H9 (cell line): ENCODE results near the gene FCAMR. TPM values are rescaled to one million over a fixed set of nuclear protein-coding genes. Genes with fewer than 3 reads are reported as not detected.

Experiments used
- DNase-seq: peaks from one replicate; pipeline ENCODE4 v3.0.0-alpha.2; 2017
- H2AFZ ChIP-seq: one replicate; pipeline ENCODE4 v1.6.1; 2013; ENCODE audit warnings: mild to moderate bottlenecking, low read length, control low read depth, moderate library complexity
- H2AK5ac ChIP-seq: 2 replicates; pipeline ENCODE4 v1.6.1; 2013; ENCODE audit warnings: low read length, control low read depth, mixed read lengths; ENCODE audit not compliant: insufficient read length
- H2BK120ac ChIP-seq: one replicate; pipeline ENCODE4 v1.6.1; 2013; ENCODE audit warnings: low read depth, mild to moderate bottlenecking, low read length, control low read depth, inconsistent platforms; ENCODE audit not compliant: poor library complexity, severe bottlenecking
- H2BK12ac ChIP-seq: 2 replicates; pipeline ENCODE4 v1.6.1; 2013; ENCODE audit warnings: low read length, control low read depth, mixed read lengths, low read depth; ENCODE audit not compliant: insufficient read length
- H2BK15ac ChIP-seq: 2 replicates; pipeline ENCODE4 v1.6.1; 2013; ENCODE audit warnings: low read depth, low read length, control low read depth
- H2BK20ac ChIP-seq: one replicate; pipeline ENCODE4 v1.6.1; 2013; ENCODE audit warnings: low read depth, mild to moderate bottlenecking, low read length, control low read depth, inconsistent platforms; ENCODE audit not compliant: poor library complexity, severe bottlenecking
- H2BK5ac ChIP-seq: 2 replicates; pipeline ENCODE4 v1.6.1; 2013; ENCODE audit warnings: low read length, control low read depth, mixed read lengths; ENCODE audit not compliant: insufficient read length
- H3K14ac ChIP-seq: 2 replicates; pipeline ENCODE4 v1.6.1; 2013; ENCODE audit warnings: low read length, control low read depth; ENCODE audit not compliant: insufficient read depth
- H3K18ac ChIP-seq: 2 replicates; pipeline ENCODE4 v1.6.1; 2013; ENCODE audit warnings: low read depth, mild to moderate bottlenecking, mixed read lengths, low read length, control low read depth; ENCODE audit not compliant: insufficient read length
- H3K23ac ChIP-seq: 2 replicates; pipeline ENCODE4 v1.6.1; 2013; ENCODE audit warnings: low read length, control low read depth, mixed read lengths, low read depth; ENCODE audit not compliant: insufficient read length
- H3K23me2 ChIP-seq: 2 replicates; pipeline ENCODE4 v1.6.1; 2013; ENCODE audit warnings: low read depth, mild to moderate bottlenecking, mixed read lengths, low read length, control low read depth; ENCODE audit not compliant: insufficient read length, poor library complexity, severe bottlenecking
- H3K27ac ChIP-seq: 2 replicates; pipeline ENCODE4 v1.5.1; 2013; ENCODE audit warnings: low read length, control low read depth, mixed read lengths, low read depth; ENCODE audit not compliant: insufficient read length
- H3K27me3 ChIP-seq: 2 replicates; pipeline ENCODE4 v1.6.1; 2013; ENCODE audit warnings: low read length, control low read depth, inconsistent platforms; ENCODE audit not compliant: insufficient read depth
- H3K4ac ChIP-seq: 2 replicates; pipeline ENCODE4 v1.6.1; 2013; ENCODE audit warnings: low read depth, mild to moderate bottlenecking, control low read depth, inconsistent platforms, low read length, moderate library complexity
- H3K4me1 ChIP-seq: 2 replicates; pipeline ENCODE4 v1.6.1; 2013; ENCODE audit warnings: low read length, control low read depth, inconsistent platforms; ENCODE audit not compliant: insufficient read depth
- H3K4me2 ChIP-seq: 2 replicates; pipeline ENCODE4 v1.6.1; 2013; ENCODE audit warnings: low read length, control low read depth, mixed read lengths; ENCODE audit not compliant: insufficient read length, insufficient read depth
- H3K56ac ChIP-seq: 2 replicates; pipeline ENCODE4 v1.6.1; 2013; ENCODE audit warnings: low read depth, mild to moderate bottlenecking, mixed read lengths, low read length, control low read depth; ENCODE audit not compliant: insufficient read length
- H3K79me1 ChIP-seq: 2 replicates; pipeline ENCODE4 v1.6.1; 2013; ENCODE audit warnings: low read depth, mild to moderate bottlenecking, moderate library complexity, low read length, control low read depth, inconsistent platforms; ENCODE audit not compliant: insufficient read depth, poor library complexity, severe bottlenecking
- H3K79me2 ChIP-seq: 2 replicates; pipeline ENCODE4 v1.6.1; 2013; ENCODE audit warnings: low read length, control low read depth, inconsistent platforms; ENCODE audit not compliant: insufficient read depth
- H3K9ac ChIP-seq: 2 replicates; pipeline ENCODE4 v1.6.1; 2013; ENCODE audit warnings: low read length, control low read depth, mixed read lengths; ENCODE audit not compliant: insufficient read length; ENCODE audit errors: extremely low read depth
- H3K9me3 ChIP-seq: one replicate; pipeline ENCODE4 v1.6.1; 2013; ENCODE audit warnings: low read depth, low read length, inconsistent platforms; ENCODE audit not compliant: control insufficient read depth
- H3T11ph ChIP-seq: one replicate; pipeline ENCODE4 v1.6.1; 2013; ENCODE audit warnings: mild to moderate bottlenecking, low read length, control low read depth, inconsistent platforms
- H4K20me1 ChIP-seq: one replicate; pipeline ENCODE4 v1.6.1; 2013; ENCODE audit not compliant: control insufficient read depth, insufficient read length, insufficient read depth
- H4K5ac ChIP-seq: 2 replicates; pipeline ENCODE4 v1.6.1; 2013; ENCODE audit warnings: low read depth, mild to moderate bottlenecking, mixed read lengths, low read length, control low read depth; ENCODE audit not compliant: insufficient read length
- H4K8ac ChIP-seq: replicated peaks from 2 replicates; pipeline ENCODE4 v1.6.1; 2013; ENCODE audit warnings: low read length, control low read depth, mixed read lengths, low read depth; ENCODE audit not compliant: insufficient read length
- H4K91ac ChIP-seq: 2 replicates; pipeline ENCODE4 v1.6.1; 2013; ENCODE audit warnings: low read depth, mild to moderate bottlenecking, moderate library complexity, mixed read lengths, low read length, control low read depth; ENCODE audit not compliant: insufficient read length
- H3K27ac Mint-ChIP-seq, 3 experiments: 2 replicates in 2 of 3; 3 replicates in 1 of 3; pipeline ENCODE4 v1.8.0; 2020 to 2021; ENCODE audit warnings: mixed read lengths in 3 of 3, mild to moderate bottlenecking in 1 of 3, moderate library complexity in 1 of 3
- H3K27me3 Mint-ChIP-seq: 2 replicates; pipeline ENCODE4 v1.8.0; 2021; ENCODE audit warnings: low read depth, mild to moderate bottlenecking, moderate library complexity, mixed read lengths
- H3K36me3 Mint-ChIP-seq, 3 experiments: 2 replicates in 2 of 3; 3 replicates in 1 of 3; pipeline ENCODE4 v1.8.0; 2020 to 2021; ENCODE audit warnings: low read depth in 3 of 3, mixed read lengths in 3 of 3; ENCODE audit not compliant: insufficient read depth in 1 of 3
- H3K4me1 Mint-ChIP-seq, 2 experiments: 2 replicates each; pipeline ENCODE4 v1.8.0; 2020; ENCODE audit warnings: mixed read lengths in 2 of 2
- H3K4me3 Mint-ChIP-seq, 2 experiments: 2 replicates in 1 of 2; 3 replicates in 1 of 2; pipeline ENCODE4 v1.8.0; 2020 to 2021; ENCODE audit warnings: mild to moderate bottlenecking in 2 of 2, mixed read lengths in 2 of 2, moderate library complexity in 1 of 2
- H3K9me3 Mint-ChIP-seq, 2 experiments: 2 replicates in 1 of 2; 3 replicates in 1 of 2; pipeline ENCODE4 v1.8.0; 2020; ENCODE audit warnings: mild to moderate bottlenecking in 2 of 2, mixed read lengths in 2 of 2, moderate library complexity in 1 of 2
- WGBS: extraction: QIAGEN DNeasy Blood & Tissue Kit; methylation state at CpG from one replicate; pipeline ENCODE4 v1.1.7; 2013; ENCODE audit warnings: missing lambda C conversion rate, low lambda C conversion rate, mixed read lengths; ENCODE audit not compliant: insufficient read length; ENCODE audit errors: extremely low coverage; 5-methylcytosine and 5-hydroxymethylcytosine counted together
- total RNA-seq: library from RNA; stranded (reverse); gene quantifications from 2 replicates; pipeline ENCODE4 v1.2.1, GENCODE V29; 2021
- TF ChIP-seq, protein P1 (sequence below): fragments of 200-600 bp; sonication (generic); conservative IDR thresholded peaks from 3 replicates; pipeline ENCODE4 v1.8.0; 2021; ENCODE audit warnings: antibody characterized with exemption, mild to moderate bottlenecking

FCAMR gene
- total RNA-seq, 1 experiment from 2014 or later = not detected

DNA sequence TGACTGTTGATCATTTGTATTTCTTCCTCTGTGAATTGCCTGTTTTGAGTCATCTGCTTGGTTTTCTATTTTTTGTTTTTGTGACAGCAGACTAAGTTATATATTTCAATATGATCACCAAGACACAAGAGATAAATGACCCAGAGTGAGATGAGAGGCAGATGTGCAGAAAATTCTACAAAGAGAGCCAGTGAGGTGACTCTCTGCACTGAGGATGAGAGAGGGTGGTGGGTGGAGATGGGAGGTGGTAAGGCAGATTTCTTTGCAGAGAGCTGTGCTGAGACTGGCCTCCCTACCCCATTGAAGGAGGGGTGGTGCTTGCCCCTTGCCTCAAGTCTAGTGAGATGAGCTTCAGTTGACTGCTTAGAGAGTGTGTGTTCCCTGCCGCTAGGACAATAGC lies 17.6 kb upstream of the FCAMR start:
- Histone ChIP-seq H3K14ac (no peak overlapping the region), H4K91ac (no peak overlapping the region), H3K27ac (no peak overlapping the region), H4K8ac (no peak overlapping the region), H2BK5ac (no peak overlapping the region), H2BK12ac (no peak overlapping the region), H3K4ac (no peak overlapping the region), H4K5ac (no peak overlapping the region), H3K18ac (no peak overlapping the region), H3K27me3 (no peaks in the 10 kb centered on the region; the same call in 1 of the 2 replicates), H3K79me1 (no peaks in the 10 kb centered on the region), H3K4me2 (no peak overlapping the region), H3T11ph (no peak overlapping the region), H2BK20ac (no peak overlapping the region), H3K79me2 (no peaks in the 10 kb centered on the region), H3K4me1 (peaks cover 7% of the 10 kb centered on the region; the same call in 1 of the 2 replicates), H3K9ac (no peak overlapping the region), H2AFZ (no peak overlapping the region), H2BK120ac (no peak overlapping the region), H2AK5ac (no peak overlapping the region), H4K20me1 (no peaks in the 10 kb centered on the region), H3K23me2 (no peaks in the 10 kb centered on the region), H3K9me3 (no peaks in the 10 kb centered on the region), H3K23ac (no peak overlapping the region), H2BK15ac (no peak overlapping the region), H3K56ac (no peak overlapping the region)
- Mint-ChIP-seq H3K27me3 (peaks cover 46% of the 10 kb centered on the region), H3K4me3 (no peak overlapping the region), H3K9me3 (no peaks in the 10 kb centered on the region), H3K4me1 (peaks cover 23 to 29% of the 10 kb centered on the region in 2 experiments), H3K36me3 (no peaks in the 10 kb centered on the region; a peak in 1 of 7 replicates), H3K27ac (no peak overlapping the region)
- no CpG with 5 or more reads among the region's 1 CpG for WGBS
- DNase-seq = no peak
- TF ChIP-seq, protein P1, sequence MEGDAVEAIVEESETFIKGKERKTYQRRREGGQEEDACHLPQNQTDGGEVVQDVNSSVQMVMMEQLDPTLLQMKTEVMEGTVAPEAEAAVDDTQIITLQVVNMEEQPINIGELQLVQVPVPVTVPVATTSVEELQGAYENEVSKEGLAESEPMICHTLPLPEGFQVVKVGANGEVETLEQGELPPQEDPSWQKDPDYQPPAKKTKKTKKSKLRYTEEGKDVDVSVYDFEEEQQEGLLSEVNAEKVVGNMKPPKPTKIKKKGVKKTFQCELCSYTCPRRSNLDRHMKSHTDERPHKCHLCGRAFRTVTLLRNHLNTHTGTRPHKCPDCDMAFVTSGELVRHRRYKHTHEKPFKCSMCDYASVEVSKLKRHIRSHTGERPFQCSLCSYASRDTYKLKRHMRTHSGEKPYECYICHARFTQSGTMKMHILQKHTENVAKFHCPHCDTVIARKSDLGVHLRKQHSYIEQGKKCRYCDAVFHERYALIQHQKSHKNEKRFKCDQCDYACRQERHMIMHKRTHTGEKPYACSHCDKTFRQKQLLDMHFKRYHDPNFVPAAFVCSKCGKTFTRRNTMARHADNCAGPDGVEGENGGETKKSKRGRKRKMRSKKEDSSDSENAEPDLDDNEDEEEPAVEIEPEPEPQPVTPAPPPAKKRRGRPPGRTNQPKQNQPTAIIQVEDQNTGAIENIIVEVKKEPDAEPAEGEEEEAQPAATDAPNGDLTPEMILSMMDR = no peak
